ENCODE data around the gene PWWP2B.

PWWP2B gene

DNA sequence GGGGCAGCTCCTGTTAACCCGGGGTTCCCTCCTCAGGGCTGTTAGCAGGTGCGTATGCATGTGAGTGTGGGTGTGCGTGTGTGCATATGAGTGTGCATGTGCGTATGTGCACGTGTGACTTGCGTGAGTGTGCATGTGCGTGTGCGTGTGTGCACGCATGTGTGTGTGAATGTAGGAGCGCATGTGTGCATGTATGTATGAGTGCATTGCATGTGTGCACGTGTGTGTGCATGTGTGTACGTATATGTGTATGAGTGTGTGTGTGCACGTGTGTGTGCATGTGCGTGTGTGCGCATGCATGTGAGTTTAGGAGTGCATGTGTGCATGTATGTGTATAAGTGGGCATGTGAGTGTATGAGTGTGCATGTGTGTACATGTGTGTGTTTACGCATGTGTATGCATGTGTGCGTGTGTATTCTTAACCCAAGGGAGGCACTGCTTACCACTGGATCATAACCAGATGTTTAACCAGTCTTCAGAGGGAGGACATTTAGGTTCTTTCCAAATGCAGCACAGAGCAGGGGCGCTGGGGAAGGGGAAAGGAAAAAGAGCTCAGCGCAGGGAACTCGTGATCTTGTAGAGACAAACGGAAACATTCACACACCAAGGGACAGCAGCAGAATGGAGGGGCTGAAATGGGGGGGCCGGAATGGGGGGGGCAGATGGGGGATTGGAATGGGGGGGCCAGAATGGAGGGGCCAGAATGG lies 45.0 kb downstream of the PWWP2B start:
- Histone ChIP-seq H3K9me3 (ENCODE audit: control insufficient read depth in 1 of 2, low read length in 2 of 2) (no peaks in the 10 kb centered on the region), H3K27me3 (ENCODE audit: low read depth, low read length) (no peaks in the 10 kb centered on the region), H3K36me3 (ENCODE audit: control insufficient read depth in 1 of 2, insufficient read depth in 2 of 2, low read length in 2 of 2) (no peaks in the 10 kb centered on the region), H3K4me1 (ENCODE audit: control insufficient read depth in 1 of 2, insufficient read depth in 2 of 2, low read length in 2 of 2) (peaks cover 0 to 7% of the 10 kb centered on the region in 2 donors), H3K27ac (ENCODE audit: low read length) (no peak overlapping the region), H3K4me3 (ENCODE audit: low read depth in 1 of 2, low read length in 2 of 2) (no peak overlapping the region)

DNA sequence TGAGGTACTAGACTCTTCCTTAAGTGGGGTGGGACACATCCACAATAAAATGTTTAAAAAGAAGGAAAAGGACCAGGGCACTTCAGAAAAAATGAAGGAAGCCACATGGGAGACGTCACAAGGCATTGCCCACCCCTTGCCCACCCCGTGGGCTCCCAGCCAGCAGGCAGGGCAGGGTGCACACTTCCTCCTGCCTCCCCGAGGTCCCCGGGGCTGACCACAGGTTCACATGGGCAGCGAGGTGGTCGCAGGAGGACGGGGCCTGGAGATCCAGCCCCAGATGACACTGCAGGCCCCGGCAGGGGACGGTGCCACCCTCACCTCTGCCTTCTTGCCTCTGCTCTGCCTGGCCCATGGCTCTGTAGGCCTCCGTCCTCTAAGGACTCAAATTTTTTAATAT lies 45.6 kb downstream of the PWWP2B start:
- peaks cover 0 to 14% of the 10 kb centered on the region in 2 donors for H3K4me1 ChIP-seq (ENCODE audit: control insufficient read depth in 1 of 2, insufficient read depth in 2 of 2, low read length in 2 of 2)

DNA sequence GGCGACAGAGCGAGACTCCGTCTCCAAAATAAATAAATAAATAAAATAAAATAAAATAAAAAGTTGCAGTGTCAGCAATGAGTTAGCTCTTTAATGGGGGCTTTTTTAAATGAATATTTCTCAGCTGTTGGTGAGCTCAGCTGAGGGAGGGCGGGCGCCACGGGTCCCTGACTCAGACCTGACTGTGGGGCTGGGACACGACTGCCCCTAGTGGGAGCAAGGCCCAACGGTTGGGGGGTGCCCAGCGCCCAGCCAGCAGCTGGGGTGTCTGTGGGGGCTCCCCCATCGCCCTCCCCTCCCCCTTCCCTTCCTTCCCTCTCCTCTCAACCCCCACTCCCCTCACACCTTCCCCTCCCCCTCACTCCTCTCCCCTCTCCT lies 46.6 kb downstream of the PWWP2B start:
- Histone ChIP-seq H3K27me3 (ENCODE audit: low read depth, low read length) (no peaks in the 10 kb centered on the region), H3K27ac (ENCODE audit: low read length) (no peak overlapping the region), H3K4me1 (ENCODE audit: control insufficient read depth in 1 of 2, insufficient read depth in 2 of 2, low read length in 2 of 2) (peaks cover 0 to 18% of the 10 kb centered on the region in 2 donors), H3K9me3 (ENCODE audit: control insufficient read depth in 1 of 2, low read length in 2 of 2) (no peaks in the 10 kb centered on the region), H3K4me3 (ENCODE audit: low read depth in 1 of 2, low read length in 2 of 2) (no peak overlapping the region), H3K36me3 (ENCODE audit: control insufficient read depth in 1 of 2, insufficient read depth in 2 of 2, low read length in 2 of 2) (no peaks in the 10 kb centered on the region)

More for the DNA sequence above, 45.6 kb downstream of the PWWP2B start:
- H3K4me3 ChIP-seq (ENCODE audit: low read depth in 1 of 2, low read length in 2 of 2) = no peak overlapping the region
- no peaks in the 10 kb centered on the region for H3K27me3 ChIP-seq (ENCODE audit: low read depth, low read length)
- H3K36me3 ChIP-seq (ENCODE audit: control insufficient read depth in 1 of 2, insufficient read depth in 2 of 2, low read length in 2 of 2) = no peaks in the 10 kb centered on the region
- H3K27ac ChIP-seq (ENCODE audit: low read length) = no peak overlapping the region
- no peaks in the 10 kb centered on the region for H3K9me3 ChIP-seq (ENCODE audit: control insufficient read depth in 1 of 2, low read length in 2 of 2)

DNA sequence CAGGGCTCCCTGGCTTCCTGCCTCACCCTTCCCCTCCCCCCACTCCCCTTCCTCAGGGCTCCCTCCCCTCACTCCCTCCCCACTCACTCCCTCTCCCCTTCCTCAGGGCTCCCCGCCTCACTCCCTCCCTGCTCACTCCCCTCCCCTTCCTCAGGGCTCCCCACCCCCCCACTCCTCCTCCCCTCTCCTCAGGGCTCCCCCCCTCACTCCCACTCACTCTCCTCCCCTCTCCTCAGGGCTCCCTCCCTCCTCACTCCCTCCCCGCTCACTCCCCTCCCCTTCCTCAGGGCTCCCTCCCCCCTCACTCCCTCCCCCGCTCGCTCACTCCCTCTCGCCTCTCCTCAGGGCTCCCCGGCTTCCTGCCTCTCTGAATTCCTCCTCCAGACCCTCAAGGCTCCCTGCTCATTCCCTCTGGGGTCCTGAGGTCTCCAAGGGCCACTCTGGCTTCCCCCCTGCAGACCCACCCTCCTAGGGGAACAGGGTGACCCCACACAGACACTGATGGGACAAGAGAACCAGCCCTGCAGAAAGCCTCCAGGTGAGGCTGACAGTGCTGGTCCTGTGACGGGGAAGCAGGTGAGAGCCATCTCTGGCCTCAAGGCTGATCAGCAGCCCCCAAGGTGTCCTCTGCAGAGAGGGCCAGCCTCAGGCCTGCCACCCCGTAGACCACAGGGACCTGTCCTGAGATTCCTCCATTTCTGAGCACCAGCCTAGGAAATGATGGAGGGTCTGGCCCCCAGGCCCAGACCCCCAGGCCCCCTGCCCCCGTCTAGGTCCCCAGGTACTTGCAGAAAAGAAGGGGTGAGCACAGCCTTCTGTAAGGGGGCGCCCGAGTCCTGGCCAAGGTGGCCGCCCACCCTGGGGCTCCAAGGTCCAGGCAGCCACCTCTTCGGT lies 47.2 kb downstream of the PWWP2B start:
- no peaks in the 10 kb centered on the region for H3K36me3 ChIP-seq (ENCODE audit: control insufficient read depth in 1 of 2, insufficient read depth in 2 of 2, low read length in 2 of 2)
- H3K27ac ChIP-seq (ENCODE audit: low read length) = no peak overlapping the region

GRCh38 chr10:132444877-132445351 lies 47.9 kb downstream of the PWWP2B start:
- Histone ChIP-seq H3K27me3 (ENCODE audit: low read depth, low read length) (no peaks in the 10 kb centered on the region), H3K9me3 (ENCODE audit: control insufficient read depth in 1 of 2, low read length in 2 of 2) (no peaks in the 10 kb centered on the region), H3K27ac (ENCODE audit: low read length) (no peak overlapping the region), H3K4me1 (ENCODE audit: control insufficient read depth in 1 of 2, insufficient read depth in 2 of 2, low read length in 2 of 2) (peaks cover 0 to 18% of the 10 kb centered on the region in 2 donors), H3K36me3 (ENCODE audit: control insufficient read depth in 1 of 2, insufficient read depth in 2 of 2, low read length in 2 of 2) (no peaks in the 10 kb centered on the region), H3K4me3 (ENCODE audit: low read depth in 1 of 2, low read length in 2 of 2) (no peak overlapping the region)

More for the DNA sequence above, 47.2 kb downstream of the PWWP2B start:
- H3K27me3 ChIP-seq (ENCODE audit: low read depth, low read length) = no peaks in the 10 kb centered on the region
- no peaks in the 10 kb centered on the region for H3K9me3 ChIP-seq (ENCODE audit: control insufficient read depth in 1 of 2, low read length in 2 of 2)
- H3K4me1 ChIP-seq (ENCODE audit: control insufficient read depth in 1 of 2, insufficient read depth in 2 of 2, low read length in 2 of 2) = peaks cover 0 to 18% of the 10 kb centered on the region in 2 donors
- H3K4me3 ChIP-seq (ENCODE audit: low read depth in 1 of 2, low read length in 2 of 2) = no peak overlapping the region

- Histone ChIP-seq H3K27ac (ENCODE audit: low read length) (no peak overlapping the region), H3K9me3 (ENCODE audit: control insufficient read depth in 1 of 2, low read length in 2 of 2) (no peaks in the 10 kb centered on the region), H3K27me3 (ENCODE audit: low read depth, low read length) (no peaks in the 10 kb centered on the region), H3K4me3 (ENCODE audit: low read depth in 1 of 2, low read length in 2 of 2) (no peak overlapping the region), H3K36me3 (ENCODE audit: control insufficient read depth in 1 of 2, insufficient read depth in 2 of 2, low read length in 2 of 2) (no peaks in the 10 kb centered on the region), H3K4me1 (ENCODE audit: control insufficient read depth in 1 of 2, insufficient read depth in 2 of 2, low read length in 2 of 2) (peaks cover 0 to 18% of the 10 kb centered on the region in 2 donors)
Measured at GRCh38 chr10:132445516-132446194, 48.7 kb downstream of the PWWP2B start.

- peaks cover 0 to 18% of the 10 kb centered on the region in 2 donors for H3K4me1 ChIP-seq (ENCODE audit: control insufficient read depth in 1 of 2, insufficient read depth in 2 of 2, low read length in 2 of 2)
- no peak overlapping the region for H3K27ac ChIP-seq (ENCODE audit: low read length)
- H3K4me3 ChIP-seq (ENCODE audit: low read depth in 1 of 2, low read length in 2 of 2) = no peak overlapping the region
- H3K36me3 ChIP-seq (ENCODE audit: control insufficient read depth in 1 of 2, insufficient read depth in 2 of 2, low read length in 2 of 2) = no peaks in the 10 kb centered on the region
- no peaks in the 10 kb centered on the region for H3K27me3 ChIP-seq (ENCODE audit: low read depth, low read length)
- H3K9me3 ChIP-seq (ENCODE audit: control insufficient read depth in 1 of 2, low read length in 2 of 2) = no peaks in the 10 kb centered on the region
Measured at GRCh38 chr10:132446195-132446581, 49.2 kb downstream of the PWWP2B start.

DNA sequence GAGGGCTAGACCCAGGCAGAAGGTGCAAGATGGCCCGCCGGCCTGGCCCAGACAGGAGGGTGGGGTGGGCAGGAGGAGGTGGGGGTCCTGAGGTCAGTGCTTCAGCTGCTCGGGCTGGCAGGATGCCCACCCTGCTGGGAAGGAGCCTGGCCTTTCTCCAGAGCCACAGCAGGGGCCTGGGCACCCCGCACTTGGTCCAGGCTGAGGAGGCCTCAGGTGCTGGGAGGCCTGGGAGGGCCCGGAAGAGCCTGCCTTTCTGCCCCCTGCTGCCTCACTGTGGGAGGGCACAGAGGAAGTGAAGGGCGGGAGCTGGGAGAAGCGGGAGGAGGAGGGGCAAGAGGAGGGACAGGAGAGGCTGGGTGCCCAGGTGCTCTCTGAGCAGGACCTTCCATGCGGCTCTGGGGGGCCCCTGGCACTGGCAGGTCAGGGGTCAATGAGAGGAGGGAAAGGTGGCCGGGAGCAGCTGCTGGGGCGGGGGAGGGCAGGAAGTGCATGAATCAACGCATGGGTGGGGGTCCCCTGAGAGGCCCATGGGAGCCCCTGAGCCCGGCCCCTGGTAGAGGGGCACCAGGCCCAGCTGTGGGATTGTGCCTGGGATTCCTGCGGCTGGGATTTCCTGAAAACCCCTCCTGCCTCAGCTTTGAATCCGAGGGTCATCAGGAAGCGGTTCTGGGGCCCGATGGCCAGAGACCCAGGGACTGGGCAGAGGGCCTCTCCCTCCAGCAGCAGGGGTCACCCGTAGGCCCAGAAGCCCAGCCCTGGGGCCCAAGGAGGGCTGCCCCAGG lies 49.9 kb downstream of the PWWP2B start:
- Histone ChIP-seq H3K4me3 (ENCODE audit: low read depth in 1 of 2, low read length in 2 of 2) (no peak overlapping the region), H3K36me3 (ENCODE audit: control insufficient read depth in 1 of 2, insufficient read depth in 2 of 2, low read length in 2 of 2) (no peaks in the 10 kb centered on the region), H3K27me3 (ENCODE audit: low read depth, low read length) (no peaks in the 10 kb centered on the region), H3K4me1 (ENCODE audit: control insufficient read depth in 1 of 2, insufficient read depth in 2 of 2, low read length in 2 of 2) (peaks cover 0 to 18% of the 10 kb centered on the region in 2 donors), H3K9me3 (ENCODE audit: control insufficient read depth in 1 of 2, low read length in 2 of 2) (no peaks in the 10 kb centered on the region), H3K27ac (ENCODE audit: low read length) (peak overlapping the region; percentile 90)

DNA sequence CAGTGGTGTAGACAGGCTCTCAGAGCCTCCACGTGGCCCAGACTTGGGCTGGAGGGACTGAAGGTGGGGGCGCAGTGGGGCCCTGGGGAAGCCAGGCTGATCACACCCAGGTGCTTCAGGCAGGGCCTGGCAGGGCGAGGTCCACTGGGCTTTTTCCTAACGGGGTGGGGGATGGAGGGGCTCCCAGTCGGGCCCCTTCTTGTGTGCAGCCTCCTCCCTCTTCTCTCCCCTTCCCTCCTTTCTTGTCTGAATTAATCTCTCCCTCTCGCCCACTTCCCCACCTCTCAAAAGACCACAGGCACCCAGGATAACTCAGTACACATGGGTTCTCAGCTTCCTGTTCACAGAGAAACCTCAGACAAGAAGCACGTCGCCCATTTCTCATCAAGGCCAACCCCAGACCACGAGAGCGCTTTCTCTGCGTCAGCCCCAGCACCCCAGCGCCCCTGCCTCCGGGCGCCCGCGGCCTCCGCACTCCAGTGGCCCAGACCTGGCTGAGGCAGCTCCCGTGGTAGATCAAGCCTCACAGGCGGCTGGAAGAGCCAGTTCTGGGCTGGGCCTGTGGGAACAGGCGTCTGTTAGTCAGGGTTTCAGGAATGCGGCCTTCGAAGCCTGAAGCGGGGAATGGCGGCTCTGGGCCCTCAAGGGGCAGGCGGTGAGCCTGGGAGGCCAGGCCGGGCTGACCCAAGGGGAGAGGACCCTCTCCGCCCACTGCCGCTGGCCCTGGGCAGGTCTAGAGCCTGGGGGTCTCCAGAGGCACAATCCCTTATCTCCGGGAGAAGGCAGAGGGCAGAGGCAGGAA lies 50.6 kb downstream of the PWWP2B start:
- Histone ChIP-seq H3K36me3 (ENCODE audit: control insufficient read depth in 1 of 2, insufficient read depth in 2 of 2, low read length in 2 of 2) (no peaks in the 10 kb centered on the region), H3K9me3 (ENCODE audit: control insufficient read depth in 1 of 2, low read length in 2 of 2) (no peaks in the 10 kb centered on the region), H3K27me3 (ENCODE audit: low read depth, low read length) (no peaks in the 10 kb centered on the region), H3K4me1 (ENCODE audit: control insufficient read depth in 1 of 2, insufficient read depth in 2 of 2, low read length in 2 of 2) (peaks cover 0 to 22% of the 10 kb centered on the region in 2 donors), H3K27ac (ENCODE audit: low read length) (peak overlapping the region; percentile 90), H3K4me3 (ENCODE audit: low read depth in 1 of 2, low read length in 2 of 2) (no peak overlapping the region)

GRCh38 chr10:132448248-132448731 lies 51.3 kb downstream of the PWWP2B start:
- no peaks in the 10 kb centered on the region for H3K27me3 ChIP-seq (ENCODE audit: low read depth, low read length)
- no peak overlapping the region for H3K4me3 ChIP-seq (ENCODE audit: low read depth in 1 of 2, low read length in 2 of 2)
- H3K9me3 ChIP-seq (ENCODE audit: control insufficient read depth in 1 of 2, low read length in 2 of 2) = no peaks in the 10 kb centered on the region
- peaks cover 1 to 29% of the 10 kb centered on the region in 2 donors for H3K4me1 ChIP-seq (ENCODE audit: control insufficient read depth in 1 of 2, insufficient read depth in 2 of 2, low read length in 2 of 2)
- H3K36me3 ChIP-seq (ENCODE audit: control insufficient read depth in 1 of 2, insufficient read depth in 2 of 2, low read length in 2 of 2) = no peaks in the 10 kb centered on the region
- H3K27ac ChIP-seq (ENCODE audit: low read length) = peak overlapping the region; percentile 90
